DOHH2 (cell line): Measurements from ENCODE around the gene RASGEF1C.

Source experiments
- CTCF ChIP-seq: fragments of 200-600 bp; sonication (generic); IDR thresholded peaks from one replicate; pipeline ENCODE4 v1.5.1; 2014; ENCODE audit warnings: antibody characterized with exemption, mild to moderate bottlenecking, low read depth, low read length; ENCODE audit not compliant: poor library complexity, severe bottlenecking
- EZH2phosphoT487 ChIP-seq: fragments of 200-600 bp; sonication (generic); IDR thresholded peaks from 2 replicates; pipeline ENCODE4 v1.6.1; 2017; ENCODE audit warnings: borderline replicate concordance, mild to moderate bottlenecking, antibody characterized with exemption, low read length, moderate library complexity, mixed read lengths

- TF ChIP-seq CTCF (no peak), EZH2phosphoT487 (no peak)
Measured at GRCh38 chr5:180111273-180112002, 97.6 kb downstream of the RASGEF1C start.
